ENCODE results near the gene OR2T33. TPM values are rescaled to one million over a fixed set of nuclear protein-coding genes. Genes with fewer than 3 reads are reported as not detected.
"Not testable (repeated sequence)": the region's sequence is repeated elsewhere in the genome, so short reads cannot be mapped to it uniquely, and the experiment has no call there.

Gene OR2T33
- total RNA-seq, 1 donor from 2014 or later, result not detected

- H3K27me3 Mint-ChIP-seq (ENCODE audit: low read depth), result no peaks in the 10 kb centered on the region
- no peak within 1 kb of the TSS for H3K4me3 Mint-ChIP-seq (ENCODE audit: unreplicated experiment)
- DNase-seq (ENCODE audit: low spot score), result no peak
- peaks cover 47% of the 10 kb centered on the region for H3K9me3 Mint-ChIP-seq (ENCODE audit: low read depth)
- H3K27ac Mint-ChIP-seq (ENCODE audit: unreplicated experiment), result no peak within 1 kb of the TSS
- no peaks in the 10 kb centered on the region for H3K36me3 Mint-ChIP-seq (ENCODE audit: low read depth)
- no peak for TF ChIP-seq CTCF (IDR thresholded peaks at IDR 0.05)
- no peaks in the 10 kb centered on the region for H3K4me1 Mint-ChIP-seq (ENCODE audit: low read depth)
Measured at GRCh38 chr1:248303324-248303723, 25.5 kb upstream of the OR2T33 start, which contains the start of gene OR2T12. Gene OR2T12 (minus strand): TSS chr1:248303424. CDS start chr1:248295578, 7,846 bp downstream.

GRCh38 chr1:248288391-248288790, 10.6 kb upstream of the OR2T33 start:
- no peak overlapping the region for H3K4me3 Mint-ChIP-seq (ENCODE audit: unreplicated experiment)
- peaks cover 49% of the 10 kb centered on the region for H3K9me3 Mint-ChIP-seq (ENCODE audit: low read depth)
- no peaks in the 10 kb centered on the region for H3K27me3 Mint-ChIP-seq (ENCODE audit: low read depth)

DNA sequence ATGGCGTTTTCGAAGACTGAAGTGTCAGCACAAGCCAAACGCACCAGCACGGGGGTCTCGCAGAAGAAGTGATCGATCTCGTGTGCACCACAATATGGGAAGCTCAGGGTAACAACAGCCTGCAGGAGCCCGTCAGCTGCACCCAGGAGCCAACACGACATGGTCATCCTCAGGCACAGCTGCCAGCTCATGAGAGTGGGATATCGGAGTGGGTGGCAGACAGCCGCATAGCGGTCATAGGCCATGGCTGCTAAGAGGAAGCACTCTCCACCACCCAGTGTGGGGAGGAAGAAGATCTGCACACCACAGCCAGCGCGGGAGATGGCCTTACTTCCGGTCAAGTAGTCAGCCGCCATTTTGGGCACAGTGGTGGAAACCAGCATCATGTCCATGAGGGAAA, 4.6 kb downstream of the OR2T33 start:
- H3K36me3 Mint-ChIP-seq (ENCODE audit: low read depth); H3K4me3 Mint-ChIP-seq (ENCODE audit: unreplicated experiment); H3K27ac Mint-ChIP-seq (ENCODE audit: unreplicated experiment); H3K27me3 Mint-ChIP-seq (ENCODE audit: low read depth); H3K4me1 Mint-ChIP-seq (ENCODE audit: low read depth): not testable (repeated sequence)
- peaks cover 36% of the 10 kb centered on the region for H3K9me3 Mint-ChIP-seq (ENCODE audit: low read depth)
- peak; percentile 21 for DNase-seq (ENCODE audit: low spot score)

More at GRCh38 chr1:248288391-248288790, 10.6 kb upstream of the OR2T33 start:
- no peak for DNase-seq (ENCODE audit: low spot score)
- no peaks in the 10 kb centered on the region for H3K4me1 Mint-ChIP-seq (ENCODE audit: low read depth)
- H3K36me3 Mint-ChIP-seq (ENCODE audit: low read depth), result no peaks in the 10 kb centered on the region
- no peak for TF ChIP-seq CTCF (IDR thresholded peaks at IDR 0.05)
- no peak overlapping the region for H3K27ac Mint-ChIP-seq (ENCODE audit: unreplicated experiment)

GRCh38 chr1:248268178-248268577, 9.6 kb downstream of the OR2T33 start:
- no peaks in the 10 kb centered on the region for H3K36me3 Mint-ChIP-seq (ENCODE audit: low read depth)
- DNase-seq (ENCODE audit: low spot score), result no peak

DNA sequence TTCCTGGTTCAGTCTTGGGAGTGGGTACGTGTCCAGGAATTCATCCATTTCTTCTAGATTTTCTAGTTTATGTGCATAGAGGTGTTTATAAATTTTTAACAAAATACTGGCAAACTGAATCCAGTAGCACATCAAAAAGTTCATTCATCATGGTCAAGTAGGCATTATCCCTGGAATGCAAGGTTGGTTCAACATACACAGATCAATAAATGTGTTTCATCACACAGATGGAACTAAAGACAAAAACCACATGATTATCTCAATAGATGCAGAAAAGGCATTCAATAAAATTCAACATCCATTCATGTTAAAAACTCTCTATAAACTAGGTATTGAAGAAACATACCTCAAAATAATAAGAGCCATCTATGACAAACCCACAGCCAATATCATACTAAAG, 18.5 kb downstream of the OR2T33 start:
- H3K9me3 Mint-ChIP-seq (ENCODE audit: low read depth), result peaks cover 43% of the 10 kb centered on the region
- H3K4me3 Mint-ChIP-seq (ENCODE audit: unreplicated experiment); H3K4me1 Mint-ChIP-seq (ENCODE audit: low read depth); DNase-seq (ENCODE audit: low spot score); H3K36me3 Mint-ChIP-seq (ENCODE audit: low read depth); H3K27me3 Mint-ChIP-seq (ENCODE audit: low read depth); H3K27ac Mint-ChIP-seq (ENCODE audit: unreplicated experiment): not testable (repeated sequence)

More at GRCh38 chr1:248268178-248268577, 9.6 kb downstream of the OR2T33 start:
- H3K4me1 Mint-ChIP-seq (ENCODE audit: low read depth), result no peaks in the 10 kb centered on the region
- H3K27ac Mint-ChIP-seq (ENCODE audit: unreplicated experiment), result no peak overlapping the region
- H3K9me3 Mint-ChIP-seq (ENCODE audit: low read depth), result peaks cover 41% of the 10 kb centered on the region
- H3K27me3 Mint-ChIP-seq (ENCODE audit: low read depth), result no peaks in the 10 kb centered on the region
- H3K4me3 Mint-ChIP-seq (ENCODE audit: unreplicated experiment), result no peak overlapping the region
- no peak for TF ChIP-seq CTCF (IDR thresholded peaks at IDR 0.05)

DNA sequence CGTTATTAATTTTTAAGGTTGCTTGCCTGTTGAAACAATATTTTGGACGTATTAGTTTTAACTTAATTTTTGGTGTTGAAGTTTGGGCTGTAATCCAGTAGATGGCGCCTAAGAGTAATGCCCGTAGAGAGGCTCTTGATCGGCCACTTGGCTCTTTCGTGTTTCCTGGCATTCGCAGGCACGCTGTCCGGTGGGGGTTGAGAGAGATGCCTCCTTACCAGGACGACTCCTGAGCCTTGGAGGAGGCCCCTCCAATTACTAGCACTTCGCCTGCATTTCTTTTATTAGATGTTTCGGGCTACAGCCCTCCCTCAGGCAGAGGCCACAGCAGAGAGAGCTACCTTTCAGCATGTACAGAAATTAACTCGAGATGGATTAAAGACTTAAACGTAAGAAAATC, 34.6 kb downstream of the OR2T33 start:
- no peak overlapping the region for H3K4me3 Mint-ChIP-seq (ENCODE audit: unreplicated experiment)
- no peaks in the 10 kb centered on the region for H3K27me3 Mint-ChIP-seq (ENCODE audit: low read depth)
- no peak overlapping the region for H3K27ac Mint-ChIP-seq (ENCODE audit: unreplicated experiment)
- H3K9me3 Mint-ChIP-seq (ENCODE audit: low read depth), result peaks cover 44% of the 10 kb centered on the region
- H3K36me3 Mint-ChIP-seq (ENCODE audit: low read depth), result no peaks in the 10 kb centered on the region
- no peaks in the 10 kb centered on the region for H3K4me1 Mint-ChIP-seq (ENCODE audit: low read depth)
- peak; percentile 65 for TF ChIP-seq CTCF (IDR thresholded peaks at IDR 0.05)
- no peak for DNase-seq (ENCODE audit: low spot score)
